GM21367 (cell line): ENCODE data around the gene DUSP1.

Source experiments
- ATAC-seq: cut with Tn5 transposase; IDR thresholded peaks from one replicate; pipeline ENCODE4 v1.9.1; 2021; ENCODE audit not compliant: unreplicated experiment

Gene DUSP1

DNA sequence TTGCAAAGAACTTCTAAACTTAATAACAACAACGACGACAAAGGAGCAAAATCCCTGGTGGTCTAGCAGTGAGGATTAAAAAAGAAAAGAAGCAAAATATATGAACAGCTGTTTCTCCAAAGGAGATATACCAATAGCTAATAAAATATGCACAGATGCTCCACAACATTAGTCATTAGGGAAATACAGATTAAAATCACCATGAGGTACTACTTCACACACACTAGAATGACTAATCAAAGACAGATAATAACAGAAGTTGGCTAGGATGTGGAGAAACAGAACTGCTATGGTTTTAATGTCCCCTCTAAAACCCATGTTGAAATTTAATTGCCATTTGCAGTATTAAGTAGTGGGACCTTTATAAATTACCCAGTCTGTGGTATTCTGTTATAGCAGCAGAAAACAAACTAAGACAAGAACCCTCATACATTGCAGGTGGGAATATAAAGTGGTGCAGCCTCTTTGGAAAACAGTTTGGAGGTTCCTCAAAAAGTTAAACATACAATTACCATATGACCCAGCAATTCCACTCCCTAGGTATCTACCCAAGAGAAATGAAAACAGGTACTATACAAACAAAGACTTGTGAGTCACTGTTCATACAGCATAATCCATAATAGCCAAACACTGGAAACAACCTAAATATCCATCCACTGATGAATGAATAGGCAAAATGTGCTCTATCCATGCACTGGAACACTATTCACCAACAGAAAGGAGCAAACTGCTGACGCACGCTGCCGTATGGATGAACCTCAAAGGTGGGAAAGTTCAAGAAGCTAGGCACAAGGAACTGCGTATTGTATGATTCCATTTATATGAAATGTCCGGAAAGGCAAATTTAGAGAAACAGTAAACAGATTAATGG, 11.4 kb upstream of the DUSP1 start:
- no peak for ATAC-seq

DNA sequence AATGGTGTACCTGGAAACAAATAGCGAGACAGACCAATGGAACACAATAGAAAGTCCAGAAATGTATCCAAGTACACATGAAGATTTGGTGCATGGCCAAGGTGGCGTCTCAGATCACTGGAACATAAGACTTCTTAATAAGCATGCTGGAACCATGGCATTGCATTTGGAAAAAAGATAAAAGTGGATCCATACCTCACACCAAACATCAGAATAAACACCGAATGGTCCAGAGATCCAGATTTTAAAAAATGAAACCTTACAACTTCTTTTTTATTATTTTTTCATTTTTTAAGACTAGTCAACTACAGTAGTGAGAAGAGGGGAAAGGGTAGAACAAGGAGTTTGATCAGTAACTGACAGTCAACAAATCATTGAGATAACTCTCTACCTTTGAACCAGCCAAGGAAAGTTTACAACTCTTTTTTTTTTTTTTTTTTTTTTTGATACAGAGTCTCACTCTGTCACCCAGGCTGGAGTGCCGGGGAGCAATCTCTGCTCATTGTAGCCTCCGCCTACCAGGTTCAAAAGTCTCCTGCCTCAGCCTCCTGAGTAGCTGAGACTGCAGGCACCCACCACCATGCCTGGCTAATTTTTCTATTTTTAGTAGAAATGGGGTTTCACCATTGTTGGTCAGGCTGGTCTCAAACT, 8.8 kb upstream of the DUSP1 start:
- no peak for ATAC-seq

DNA sequence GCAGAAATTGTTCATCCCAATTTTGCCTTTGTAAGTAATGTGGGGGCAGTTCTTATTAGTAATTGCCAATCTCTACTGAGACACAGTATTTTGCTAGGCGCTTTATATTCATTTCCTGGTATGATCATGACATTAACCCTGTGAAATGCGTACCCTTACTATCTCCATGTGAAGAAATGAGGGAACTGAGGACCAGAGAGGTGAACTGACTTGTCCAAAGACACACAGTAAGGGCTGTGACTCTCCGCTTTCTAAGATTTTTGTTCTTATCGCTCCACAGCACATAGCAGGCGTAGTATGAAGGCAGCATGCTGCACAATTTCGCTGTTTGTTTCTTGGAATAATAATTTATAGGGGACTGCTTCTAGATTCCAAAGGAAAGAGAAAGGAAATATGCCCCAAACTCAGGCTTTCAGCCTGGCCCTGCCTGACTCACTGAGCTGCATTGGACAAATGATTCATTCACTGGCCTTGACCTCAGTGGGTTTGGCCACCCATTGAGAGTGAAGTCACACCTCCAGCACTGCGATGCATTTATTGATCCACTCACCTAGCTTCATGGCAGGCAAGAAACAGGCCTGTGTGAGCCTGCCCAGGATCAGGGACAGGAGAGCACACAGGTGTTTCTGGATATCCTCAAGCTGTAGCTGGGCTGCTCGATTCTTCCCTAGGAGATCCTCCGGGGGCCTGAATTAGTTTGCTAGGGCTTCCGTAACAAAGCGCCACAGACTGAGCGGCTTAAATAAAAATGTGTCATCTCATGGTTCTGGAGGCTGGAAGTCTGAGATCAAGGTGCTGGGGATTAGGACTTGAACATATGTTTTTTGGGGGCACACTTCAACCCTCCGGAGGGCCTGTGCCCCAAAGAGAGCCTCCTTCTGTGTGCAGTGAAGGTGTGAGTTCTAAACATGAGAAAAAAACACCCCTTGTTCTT, 7.2 kb upstream of the DUSP1 start:
- ATAC-seq: peak; percentile 5

DNA sequence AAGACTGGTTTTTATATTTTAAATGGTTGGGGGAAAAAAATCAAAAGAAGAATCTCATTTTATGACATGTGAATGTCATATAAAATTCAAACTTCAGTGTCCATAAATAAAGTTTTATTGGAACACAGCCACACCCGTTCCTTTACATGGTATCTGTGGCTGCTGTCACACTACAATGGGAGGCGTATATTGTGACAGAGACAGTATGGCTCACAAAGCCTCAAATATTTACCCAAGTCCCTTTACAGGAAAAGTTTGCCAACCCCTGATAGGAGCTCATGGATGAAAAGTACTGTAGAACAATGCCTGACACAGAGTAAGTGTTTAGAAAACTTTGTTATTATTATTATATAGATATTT, 5.2 kb upstream of the DUSP1 start:
- ATAC-seq: no peak

DNA sequence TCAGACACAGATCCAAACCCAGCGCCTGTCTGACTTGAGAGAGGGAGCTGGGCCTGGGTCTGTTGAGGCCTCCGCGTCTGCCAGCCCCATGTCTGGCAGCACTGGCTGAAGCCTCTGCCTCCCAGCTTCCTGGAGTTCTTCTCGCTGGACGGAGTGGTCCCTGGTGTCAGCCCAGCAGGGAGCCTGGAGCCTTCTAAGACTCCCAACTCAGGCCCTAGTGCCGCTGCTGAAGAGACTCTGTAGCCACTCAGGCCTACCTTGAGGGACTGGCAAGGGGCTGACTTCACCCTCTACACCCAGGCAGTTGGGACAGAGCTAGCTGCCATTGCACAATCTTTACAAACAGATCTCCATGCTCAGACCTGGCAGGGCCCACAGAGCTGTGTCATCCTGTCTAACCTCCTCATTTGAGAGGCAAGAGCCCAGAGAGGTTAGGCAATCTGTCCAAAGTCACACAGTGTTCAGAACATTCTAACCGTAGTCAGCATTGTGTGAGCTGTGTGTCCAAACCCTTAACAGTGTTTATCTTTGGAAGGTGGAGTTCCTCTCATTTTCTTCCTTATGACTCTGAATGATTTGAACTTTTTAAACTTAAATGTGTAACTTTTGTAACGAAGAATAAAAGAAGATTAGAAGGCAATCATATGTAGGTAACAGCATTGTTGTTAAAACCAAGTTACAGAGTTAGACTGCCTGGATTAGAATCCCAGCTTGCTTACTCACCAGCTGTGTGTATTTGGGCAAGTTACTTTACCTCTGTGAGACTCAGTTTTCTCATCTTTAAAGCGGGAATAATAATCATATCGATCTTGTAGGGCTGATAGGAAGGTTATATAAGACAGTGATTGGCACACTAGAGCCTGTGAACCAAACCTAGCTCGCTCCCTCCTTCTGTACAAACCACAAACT, 4.6 kb upstream of the DUSP1 start:
- ATAC-seq: no peak

DNA sequence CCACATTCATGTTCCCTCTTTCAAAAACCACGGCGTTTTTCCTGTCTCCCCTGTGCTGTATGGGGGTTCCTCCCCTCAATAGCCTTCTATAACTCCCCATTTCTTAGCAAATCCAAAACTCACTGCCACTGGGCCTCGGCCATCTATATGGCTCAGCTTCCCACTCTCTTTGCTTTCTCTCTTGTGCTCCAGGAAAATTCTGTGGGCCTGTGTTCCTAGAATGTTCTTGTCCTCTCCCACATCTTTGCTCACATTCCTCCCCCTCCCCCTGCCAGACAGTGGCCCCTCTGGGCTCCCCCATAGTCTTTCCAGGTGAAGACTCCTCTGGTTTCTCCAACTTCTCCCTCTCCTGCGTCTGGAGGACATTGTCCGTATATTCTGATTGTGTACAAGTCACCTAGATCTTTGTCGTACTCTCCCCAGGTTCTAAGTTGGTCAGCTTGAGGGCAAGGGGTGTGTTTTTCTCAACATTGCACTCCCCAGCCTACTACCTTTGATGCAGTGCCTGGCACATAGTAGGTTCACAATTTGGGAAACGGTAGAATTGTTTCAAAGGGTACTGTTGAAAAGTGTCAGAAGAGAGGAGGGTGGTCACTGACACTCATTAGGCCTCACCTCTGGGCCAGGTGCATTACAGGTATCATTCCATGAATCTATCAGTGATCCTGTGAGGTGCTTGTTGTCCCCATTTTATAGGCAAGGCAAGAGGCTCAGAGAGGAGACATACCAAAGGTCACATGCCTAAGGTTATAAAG, 3.7 kb upstream of the DUSP1 start:
- no peak for ATAC-seq

DNA sequence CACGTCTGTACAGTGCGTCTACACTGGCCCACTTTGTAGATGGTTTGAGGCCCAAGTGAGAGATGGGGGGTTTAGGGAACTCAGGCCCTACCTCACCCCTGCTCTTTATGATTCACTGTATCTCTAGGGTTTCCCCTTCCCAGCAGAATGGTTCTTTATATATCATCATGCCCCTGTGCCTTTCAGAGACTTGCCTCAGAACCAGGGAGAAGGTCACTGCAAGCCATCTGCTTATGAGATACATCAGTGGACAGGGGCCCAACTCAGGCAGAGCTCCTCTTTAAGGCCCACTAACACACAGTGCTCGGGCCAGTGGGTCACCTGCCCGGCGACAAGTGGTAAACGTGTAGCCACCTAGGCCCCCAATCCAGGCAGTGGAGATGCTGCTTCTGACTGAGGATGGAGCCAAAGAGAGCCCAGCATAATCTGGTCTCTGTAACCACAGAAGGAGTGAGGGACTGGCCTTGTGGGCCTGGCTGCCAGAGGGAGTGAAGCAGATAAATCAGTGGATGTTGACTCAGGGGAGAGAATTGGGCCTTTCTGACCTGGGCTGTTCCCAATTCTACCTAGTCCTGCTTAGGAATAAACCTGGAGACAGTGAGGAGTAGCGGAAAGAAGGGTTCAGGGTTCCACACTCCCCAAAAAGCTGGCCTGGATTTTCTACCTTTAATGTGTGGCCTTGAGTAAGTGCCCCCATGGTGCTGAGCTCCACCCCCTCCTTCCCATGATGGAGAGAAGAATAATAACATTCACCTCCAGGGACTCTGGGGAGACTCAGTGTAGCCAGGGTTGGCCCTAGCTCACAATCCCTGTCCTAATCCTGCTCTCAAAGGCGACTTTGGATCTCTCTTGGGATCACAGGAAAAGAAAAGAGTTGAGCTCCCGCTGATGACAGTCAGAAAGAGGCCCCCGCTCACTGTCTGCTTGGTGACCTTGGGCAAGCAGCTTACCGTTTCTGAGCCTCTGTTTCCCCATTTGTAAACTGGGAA, 2.8 kb upstream of the DUSP1 start:
- no peak for ATAC-seq

DNA sequence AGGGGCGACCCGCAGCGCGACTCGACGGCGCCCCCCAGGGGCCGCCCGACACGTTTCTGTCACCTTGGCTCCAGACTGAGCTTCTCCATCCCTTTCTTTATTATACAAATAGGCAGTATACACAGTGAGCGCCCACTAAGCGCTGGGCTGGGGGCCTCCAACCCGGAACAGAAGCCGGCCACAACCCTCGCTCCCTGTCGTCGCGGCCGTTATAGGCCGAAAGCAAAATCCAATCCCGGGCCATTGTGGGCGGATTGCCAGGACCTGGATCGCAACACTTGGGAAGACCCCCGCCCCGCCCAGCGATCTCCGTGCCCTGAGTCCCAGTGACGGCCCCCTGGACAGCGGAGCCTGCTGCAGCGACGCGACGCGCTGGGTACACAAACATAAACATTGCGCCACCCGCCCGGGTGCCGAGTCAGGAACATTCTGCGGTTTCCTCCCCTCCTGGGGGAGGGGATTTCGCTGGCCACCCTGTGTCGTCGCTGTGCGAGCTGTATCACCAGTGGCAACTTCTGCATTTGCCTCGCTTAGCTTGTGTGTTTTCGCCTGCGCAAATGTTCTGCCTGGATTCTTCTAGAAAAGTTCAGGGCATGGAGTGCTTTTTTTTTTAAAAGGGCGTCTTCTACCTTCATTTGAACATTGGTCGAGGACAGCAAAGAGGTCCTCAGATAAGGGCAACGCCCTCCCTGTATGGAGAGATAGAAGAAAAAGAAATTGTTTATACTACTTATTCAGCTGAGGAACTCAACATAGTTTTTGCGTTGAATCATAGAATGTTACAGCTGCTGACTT, 1.3 kb upstream of the DUSP1 start:
- peak; percentile 32 for ATAC-seq

DNA sequence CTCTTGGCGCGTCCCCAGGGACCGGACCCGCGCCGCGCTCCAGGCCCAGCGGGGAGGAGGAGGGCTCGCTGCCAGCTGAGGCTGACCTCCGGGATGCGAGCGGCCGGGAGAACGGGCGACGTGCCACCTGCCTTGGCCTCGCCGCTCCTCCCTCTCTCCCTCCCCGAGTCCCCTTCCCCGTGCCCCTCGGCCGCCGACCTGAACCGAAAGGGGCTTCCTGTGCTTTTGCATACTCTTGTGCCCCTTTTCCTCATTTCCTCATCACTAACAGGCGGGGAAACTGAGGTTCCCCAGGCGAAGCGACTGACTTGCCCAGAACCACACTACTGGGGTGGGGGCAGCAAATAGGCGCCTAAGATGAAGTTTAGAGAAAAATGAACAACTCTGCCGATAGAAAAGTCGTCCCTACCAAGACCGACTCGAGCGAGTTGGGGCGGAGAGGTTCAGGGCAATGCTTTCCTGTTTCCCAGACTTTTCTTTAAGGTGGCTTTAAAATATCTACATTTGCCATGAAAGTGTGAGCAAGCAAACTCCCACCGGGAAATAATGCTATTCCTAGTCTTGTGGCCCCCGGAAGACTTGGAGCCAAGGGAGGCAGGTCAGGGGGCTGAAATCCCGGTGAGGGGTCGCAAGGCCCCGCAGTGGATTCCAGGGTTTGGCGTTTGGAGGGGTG, 580 bp upstream of the DUSP1 start:
- no peak for ATAC-seq

DNA sequence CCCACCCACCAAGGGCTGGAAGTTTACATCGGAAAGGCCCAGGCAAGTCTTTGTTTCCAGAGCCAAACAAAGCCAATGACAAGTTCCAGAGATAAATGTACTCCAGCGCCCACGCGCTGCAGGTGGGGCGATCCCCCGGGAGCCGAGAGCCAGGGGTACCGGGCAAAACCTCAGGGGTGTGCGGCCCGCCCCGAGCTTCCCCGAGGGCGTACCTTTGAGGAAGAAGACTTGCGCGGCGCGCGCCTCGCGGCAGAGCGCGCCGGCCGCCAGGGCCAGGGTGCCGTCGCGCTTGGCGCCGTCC, 671 bp downstream of the DUSP1 start:
- ATAC-seq: no peak

DNA sequence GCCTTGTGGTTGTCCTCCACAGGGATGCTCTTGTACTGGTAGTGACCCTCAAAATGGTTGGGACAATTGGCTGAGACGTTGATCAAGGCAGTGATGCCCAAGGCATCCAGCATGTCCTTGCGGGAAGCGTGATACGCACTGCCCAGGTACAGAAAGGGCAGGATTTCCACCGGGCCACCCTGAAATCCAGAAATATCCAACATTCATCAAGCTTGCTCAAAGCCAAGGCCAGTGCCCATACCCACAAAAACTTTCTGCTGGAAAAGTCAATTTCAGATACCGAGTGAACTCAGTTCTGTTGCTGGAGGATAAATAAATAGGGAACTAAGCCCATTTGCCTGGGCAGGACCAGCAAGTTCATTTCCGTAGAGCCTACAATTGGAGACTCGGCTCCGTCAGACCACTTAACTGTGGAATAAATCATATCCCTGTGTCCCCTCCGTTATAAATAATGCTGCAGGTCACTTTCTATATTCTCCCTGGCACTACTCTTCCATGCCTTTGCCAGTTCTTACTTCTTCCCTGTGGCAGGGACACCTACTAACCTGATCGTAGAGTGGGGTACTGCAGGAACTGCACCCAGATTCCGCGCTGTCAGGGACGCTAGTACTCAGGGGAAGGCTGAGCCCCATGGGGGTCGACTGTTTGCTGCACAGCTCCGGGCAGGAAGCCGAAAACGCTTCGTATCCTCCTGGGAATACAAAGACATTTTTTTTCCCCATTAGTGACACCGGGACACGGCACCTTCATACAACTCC, 1.2 kb downstream of the DUSP1 start:
- ATAC-seq: no peak

DNA sequence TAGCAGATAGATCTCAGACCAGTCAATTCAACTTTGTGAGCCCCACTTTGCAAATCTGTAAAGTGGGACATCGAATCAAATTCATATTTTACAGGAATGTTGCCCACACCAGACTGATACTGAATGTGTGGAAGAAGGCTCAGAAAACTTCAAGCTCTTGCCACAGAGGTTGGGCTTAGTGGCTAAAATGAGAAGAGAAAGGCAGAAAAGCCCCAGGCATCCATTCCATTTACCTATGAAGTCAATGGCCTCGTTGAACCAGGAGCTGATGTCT, 1.7 kb downstream of the DUSP1 start:
- no peak for ATAC-seq

DNA sequence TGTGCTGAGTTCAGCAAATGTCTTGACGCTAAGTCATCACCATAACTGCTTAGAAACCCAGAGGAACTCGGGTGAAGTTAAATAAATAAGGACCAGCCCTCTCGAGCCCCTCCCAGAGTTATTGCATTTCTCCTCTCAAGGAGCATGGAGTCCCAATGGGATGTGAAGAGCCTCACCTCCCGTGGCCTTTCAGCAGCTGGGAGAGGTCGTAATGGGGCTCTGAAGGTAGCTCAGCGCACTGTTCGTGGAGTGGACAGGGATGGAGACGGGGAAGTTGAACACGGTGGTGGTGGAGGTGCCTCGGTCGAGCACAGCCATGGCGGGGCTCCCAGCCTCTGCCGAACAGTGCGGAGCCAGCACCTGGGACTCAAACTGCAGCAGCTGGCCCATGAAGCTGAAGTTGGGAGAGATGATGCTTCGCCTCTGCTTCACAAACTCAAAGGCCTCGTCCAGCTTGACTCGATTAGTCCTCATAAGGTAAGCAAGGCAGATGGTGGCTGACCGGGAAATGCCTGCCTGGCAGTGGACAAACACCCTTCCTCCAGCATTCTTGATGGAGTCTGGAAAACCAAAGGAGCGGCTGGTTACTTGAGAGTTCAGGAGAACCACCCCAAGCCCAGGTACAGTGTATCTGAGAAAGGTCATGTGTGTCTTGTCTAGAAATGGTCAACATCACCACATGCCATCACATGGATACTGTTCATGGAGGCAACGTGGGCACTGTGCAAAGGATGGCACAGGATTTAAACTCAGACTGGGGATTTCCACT, 2.2 kb downstream of the DUSP1 start:
- no peak for ATAC-seq

DNA sequence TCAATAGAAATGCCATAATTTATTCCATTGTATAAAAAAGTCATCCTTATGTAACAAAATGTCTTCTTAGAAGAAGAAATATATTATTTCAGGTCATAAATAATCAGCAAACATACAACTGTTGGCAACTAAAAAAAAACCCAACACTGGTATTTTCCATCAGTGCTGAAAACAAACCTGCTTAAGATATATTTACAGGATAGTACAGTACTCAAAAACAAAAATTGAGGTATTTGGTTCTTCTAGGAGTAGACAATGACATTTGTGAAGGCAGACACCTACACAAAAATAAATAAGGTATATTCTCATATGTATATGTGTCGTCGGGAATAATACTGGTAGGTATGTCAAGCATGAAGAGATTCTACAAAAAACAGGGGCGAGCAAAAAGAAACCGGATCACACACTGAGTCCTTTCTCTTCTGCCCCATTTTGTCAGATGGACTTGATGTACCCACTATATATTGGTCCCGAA, 2.9 kb downstream of the DUSP1 start:
- no peak for ATAC-seq

DNA sequence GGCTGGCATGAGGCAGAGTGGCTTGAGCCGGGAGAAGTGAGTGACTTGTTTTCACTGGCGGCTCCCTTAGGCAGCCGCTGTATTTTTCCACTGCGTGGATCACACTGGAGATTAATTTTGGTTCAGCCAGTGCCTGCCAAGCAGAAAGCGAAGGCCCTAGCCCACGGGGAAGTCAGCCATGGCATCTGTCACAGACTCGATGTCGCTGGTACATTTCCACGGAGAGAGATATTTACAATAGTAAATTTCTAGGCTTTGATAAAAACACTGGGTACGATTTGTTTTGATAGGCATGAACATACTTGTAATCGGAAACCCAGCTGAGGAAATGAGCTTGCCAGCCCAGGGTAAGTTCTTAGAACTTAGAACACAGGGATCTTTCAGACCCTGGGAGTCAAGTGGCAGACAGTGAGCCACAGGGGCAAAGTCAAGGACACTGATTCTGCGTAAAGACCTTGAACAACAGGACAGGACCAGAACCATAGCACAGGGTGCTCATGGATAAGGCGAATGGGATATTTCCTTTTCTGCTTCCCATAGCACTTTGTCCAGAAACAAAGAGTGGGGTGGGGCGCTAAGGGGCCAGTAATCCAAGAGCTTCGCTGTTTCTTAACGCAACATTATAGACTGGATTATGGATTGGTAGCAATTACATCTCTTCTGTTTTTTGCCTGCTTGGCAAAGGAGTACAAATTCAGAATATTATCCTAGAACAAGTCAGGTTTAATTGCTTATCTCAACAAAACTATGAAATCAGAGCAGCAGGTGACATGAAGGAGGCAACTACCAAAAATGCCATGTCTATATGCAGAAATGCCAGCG, 4.5 kb downstream of the DUSP1 start:
- no peak for ATAC-seq
